HepG2 (cell line): ENCODE measurements around the gene RAB30. TPM values are rescaled to one million over a fixed set of nuclear protein-coding genes. Genes with fewer than 3 reads are reported as not detected.
A peak's percentile ranks its signal among the peaks of the same experiment; 100 is the strongest.

Source experiments
- ATAD3A ChIP-seq: sonication (generic); formaldehyde crosslinking; IDR thresholded peaks from 2 replicates; pipeline ENCODE4 v1.4.0; 2020; ENCODE audit warnings: missing genetic modification reagents
- ATF7 ChIP-seq, 2 experiments: fragments of 450-650 bp in 1 of 2; sonication (generic) in 1 of 2; formaldehyde crosslinking in 1 of 2; IDR thresholded peaks; 2 replicates each; pipeline versions ENCODE4 v1.4.0 to v1.6.1; 2016 to 2020; ENCODE audit warnings: antibody characterized with exemption in 1 of 2, mild to moderate bottlenecking in 1 of 2, missing genetic modification reagents in 1 of 2
- BHLHE40 ChIP-seq: IDR thresholded peaks from 2 replicates; pipeline ENCODE4 v1.6.1; 2011; ENCODE audit warnings: low read length, improper control_type of control experiment
- CBX5 ChIP-seq: sonication (generic); formaldehyde crosslinking; IDR thresholded peaks from 2 replicates; pipeline ENCODE4 v1.4.0; 2020; ENCODE audit warnings: missing genetic modification reagents, borderline replicate concordance
- ELF3 ChIP-seq: IDR thresholded peaks from 2 replicates; pipeline ENCODE4 v1.6.1; 2016; ENCODE audit warnings: missing genetic modification reagents, missing compliant biosample characterization
- GATAD1 ChIP-seq: IDR thresholded peaks from 2 replicates; pipeline ENCODE4 v1.6.1; 2016; ENCODE audit warnings: missing genetic modification reagents, missing compliant biosample characterization
- GTF2F1 ChIP-seq: fragments of 150-350 bp; IDR thresholded peaks from 2 replicates; pipeline ENCODE4 v1.6.1; 2014; ENCODE audit warnings: low read length
- HMGXB4 ChIP-seq, 2 experiments: sonication (generic) in 1 of 2; formaldehyde crosslinking in 1 of 2; IDR thresholded peaks; 2 replicates each; pipeline versions ENCODE4 v1.4.0 to v1.6.1; 2018 to 2020; ENCODE audit warnings: missing genetic modification reagents in 2 of 2, borderline replicate concordance in 1 of 2, low read depth in 1 of 2, mild to moderate bottlenecking in 1 of 2, missing biosample characterization in 1 of 2
- HNF4A ChIP-seq: sonication (generic); formaldehyde crosslinking; IDR thresholded peaks from 2 replicates; pipeline ENCODE4 v1.4.0; 2020; ENCODE audit warnings: missing genetic modification reagents
- HNF4G ChIP-seq, 2 experiments: sonication (generic) in 1 of 2; formaldehyde crosslinking in 1 of 2; IDR thresholded peaks; 2 replicates each; pipeline versions ENCODE4 v1.4.0 to v1.6.1; 2011 to 2020; ENCODE audit warnings: borderline replicate concordance in 2 of 2, low read depth in 2 of 2, mild to moderate bottlenecking in 2 of 2, low read length in 1 of 2, missing genetic modification reagents in 1 of 2, moderate library complexity in 1 of 2
- KLF11 ChIP-seq: IDR thresholded peaks from 2 replicates; pipeline ENCODE4 v1.6.1; 2016; ENCODE audit warnings: missing compliant biosample characterization
- MAFK ChIP-seq, 2 experiments: IDR thresholded peaks in 1 of 2; conservative IDR thresholded peaks in 1 of 2; 2 replicates each; pipeline ENCODE4 v1.6.1; 2011; ENCODE audit warnings: improper control_type of control experiment in 2 of 2, low read length in 2 of 2
- MBNL3 ChIP-seq: fragments of 250-450 bp; sonication (Bioruptor Pico); conservative IDR thresholded peaks from 2 replicates; pipeline ENCODE4 v1.8.0; 2022; ENCODE audit warnings: mild to moderate bottlenecking, inconsistent platforms
- NR2C2 ChIP-seq: sonication (generic); formaldehyde crosslinking; IDR thresholded peaks from 2 replicates; pipeline ENCODE4 v1.4.0; 2020; ENCODE audit warnings: missing genetic modification reagents, mild to moderate bottlenecking, moderate library complexity, borderline replicate concordance
- RARA ChIP-seq: IDR thresholded peaks from 2 replicates; pipeline ENCODE4 v1.6.1; 2016; ENCODE audit warnings: missing genetic modification reagents, missing compliant biosample characterization
- SNAPC2 ChIP-seq: sonication (generic); formaldehyde crosslinking; IDR thresholded peaks from 2 replicates; pipeline ENCODE4 v1.8.1; 2022; ENCODE audit warnings: mild to moderate bottlenecking, missing genetic modification reagents
- STAG1 ChIP-seq: sonication (generic); formaldehyde crosslinking; IDR thresholded peaks from 2 replicates; pipeline ENCODE4 v1.4.0; 2020; ENCODE audit warnings: missing genetic modification reagents
- TOE1 ChIP-seq: sonication (generic); formaldehyde crosslinking; IDR thresholded peaks from 2 replicates; pipeline ENCODE4 v1.4.0; 2020; ENCODE audit warnings: mild to moderate bottlenecking, missing genetic modification reagents
- TSC22D2 ChIP-seq: sonication (generic); formaldehyde crosslinking; IDR thresholded peaks from 2 replicates; pipeline ENCODE4 v1.5.1; 2020; ENCODE audit warnings: missing genetic modification reagents, mild to moderate bottlenecking, borderline replicate concordance
- YY1 ChIP-seq: IDR thresholded peaks from 2 replicates; pipeline ENCODE4 v1.6.1; 2011; ENCODE audit warnings: low read length, low read depth, moderate library complexity, mild to moderate bottlenecking; ENCODE audit not compliant: insufficient read depth, insufficient replicate concordance
- ZEB1 ChIP-seq: IDR thresholded peaks from 2 replicates; pipeline ENCODE4 v1.6.1; 2012; ENCODE audit warnings: mild to moderate bottlenecking, low read depth, inconsistent platforms; ENCODE audit not compliant: insufficient replicate concordance
- ZFP37 ChIP-seq: sonication (generic); formaldehyde crosslinking; IDR thresholded peaks from 2 replicates; pipeline ENCODE4 v1.4.0; 2020; ENCODE audit warnings: missing genetic modification reagents, borderline replicate concordance
- ZFP82 ChIP-seq: sonication (generic); formaldehyde crosslinking; IDR thresholded peaks from 2 replicates; pipeline ENCODE4 v1.5.1; 2020; ENCODE audit warnings: mild to moderate bottlenecking, missing genetic modification reagents, borderline replicate concordance
- ZIK1 ChIP-seq: sonication (generic); formaldehyde crosslinking; IDR thresholded peaks from 2 replicates; pipeline ENCODE4 v1.5.0; 2020; ENCODE audit warnings: mild to moderate bottlenecking, low read depth, missing genetic modification reagents, borderline replicate concordance
- ZNF552 ChIP-seq: sonication (generic); formaldehyde crosslinking; IDR thresholded peaks from 2 replicates; pipeline ENCODE4 v1.9.0; 2022; ENCODE audit warnings: missing genetic modification reagents, mild to moderate bottlenecking, borderline replicate concordance
- ZNF850 ChIP-seq: sonication (generic); formaldehyde crosslinking; conservative IDR thresholded peaks from 2 replicates; pipeline ENCODE4 v1.9.0; 2021; ENCODE audit warnings: mild to moderate bottlenecking, missing genetic modification reagents
- ZNF891 ChIP-seq: sonication (generic); formaldehyde crosslinking; IDR thresholded peaks from 2 replicates; pipeline ENCODE4 v1.5.0; 2020; ENCODE audit warnings: mild to moderate bottlenecking, missing genetic modification reagents
- polyA plus RNA-seq, 8 experiments: library from polyadenylated mRNA; depleted of rRNA in 3 of 8; stranded (reverse) in 7 of 8; unstranded in 1 of 8; fragments of >200 nt; fragmentation: Illumina TruSeq in 4 of 8; extraction: Trizol in 4 of 8; gene quantifications; 2 replicates each; pipeline versions ENCODE4 v1.2.1 to v1.2.3, GENCODE V29; 2011 to 2016; ENCODE audit warnings: low read depth in 4 of 8, missing spikeins in 1 of 8, mixed read lengths in 1 of 8; ENCODE audit not compliant: insufficient read depth in 1 of 8
- total RNA-seq, 5 experiments: library from RNA; depleted of rRNA; stranded (reverse); fragments of >200 nt; fragmentation: Illumina TruSeq; extraction: Trizol; gene quantifications; 2 replicates each; pipeline ENCODE4 v1.2.3, GENCODE V29; 2016; ENCODE audit warnings: low read depth in 1 of 5
- TF ChIP-seq, protein P1 (sequence below): sonication (generic); formaldehyde crosslinking; IDR thresholded peaks from 2 replicates; pipeline ENCODE4 v1.5.0; 2020; ENCODE audit warnings: mild to moderate bottlenecking, low read depth, missing genetic modification reagents, borderline replicate concordance
- TF ChIP-seq, protein P2 (sequence below): sonication (generic); formaldehyde crosslinking; conservative IDR thresholded peaks from 2 replicates; pipeline ENCODE4 v1.8.1; 2023; ENCODE audit warnings: missing genetic modification reagents

The RAB30 gene
- total and polyA plus RNA-seq, 2 of the 13 experiments (the other 11 are each of a cell fraction or from before 2014, with no cell fraction given), result 3.7 to 5.0 TPM

DNA sequence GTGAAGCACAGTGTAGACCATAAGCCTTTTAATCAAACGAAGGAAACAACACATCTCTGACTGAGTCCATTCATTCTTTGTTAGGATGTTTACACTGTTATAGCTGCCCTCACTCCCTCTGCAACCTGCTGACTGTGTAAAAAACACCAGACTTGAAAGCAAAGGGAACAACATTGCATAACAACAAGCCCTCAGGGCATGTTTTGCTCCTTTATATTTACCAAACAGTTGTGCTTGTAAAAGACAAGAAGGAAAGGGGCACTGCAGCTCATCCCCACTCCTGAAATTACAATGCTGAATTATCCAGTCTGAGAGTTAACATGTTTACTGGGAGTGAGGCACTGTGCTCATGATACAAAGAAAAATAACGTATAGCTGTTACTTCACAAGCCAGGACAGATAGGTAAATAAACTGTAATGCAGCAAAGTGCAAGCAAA is 46.4 kb downstream of the RAB30 start (continued):
- peak; percentile 69 for TF ChIP-seq RARA
- TF ChIP-seq MAFK (conservative IDR thresholded peaks at IDR 0.05 in 1 of 2, IDR thresholded peaks at IDR 0.05 in 1 of 2; ENCODE audit: low read length in 2 of 2), result peak; percentile 96 to 99
- no peak for TF ChIP-seq CBX5 (CRISPR knock-in tag)
- TF ChIP-seq, protein P1, sequence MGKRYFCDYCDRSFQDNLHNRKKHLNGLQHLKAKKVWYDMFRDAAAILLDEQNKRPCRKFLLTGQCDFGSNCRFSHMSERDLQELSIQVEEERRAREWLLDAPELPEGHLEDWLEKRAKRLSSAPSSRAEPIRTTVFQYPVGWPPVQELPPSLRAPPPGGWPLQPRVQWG (CRISPR knock-in tag), result no peak
- TF ChIP-seq ATF7 (IDR thresholded peaks at IDR 0.05), result no peak
- TF ChIP-seq ATF7 (CRISPR knock-in tag; IDR thresholded peaks at IDR 0.05), result no peak
- TF ChIP-seq ATAD3A (CRISPR knock-in tag), result no peak
- TF ChIP-seq NR2C2 (CRISPR knock-in tag), result 0 out of 2 replicates have a peak, but pooled peaks have one; percentile 25
- peak; percentile 65 for TF ChIP-seq ELF3 (CRISPR knock-in tag)
- 0 out of 4 replicates have a peak, but pooled peaks of 1 of the 2 experiments have one; percentile 38 for TF ChIP-seq HMGXB4 (CRISPR knock-in tag; IDR thresholded peaks at IDR 0.05; ENCODE audit: borderline replicate concordance in 1 of 2, low read depth in 1 of 2)
- TF ChIP-seq STAG1 (CRISPR knock-in tag), result no peak
- TF ChIP-seq ZNF891 (CRISPR knock-in tag), result no peak
- no peak for TF ChIP-seq TOE1
- no peak for TF ChIP-seq ZNF552
- no peak for TF ChIP-seq KLF11 (CRISPR knock-in tag)
- TF ChIP-seq MBNL3 (CRISPR knock-in tag), result no peak
- TF ChIP-seq HNF4A (CRISPR knock-in tag), result 0 out of 2 replicates have a peak, but pooled peaks have one; percentile 9
- TF ChIP-seq ZEB1, result no peak
- no peak for TF ChIP-seq TSC22D2 (CRISPR knock-in tag)
- TF ChIP-seq BHLHE40, result no peak
- TF ChIP-seq YY1, result no peak
- no peak for TF ChIP-seq ZFP37 (CRISPR knock-in tag)
- TF ChIP-seq ZIK1 (CRISPR knock-in tag), result no peak
- TF ChIP-seq, protein P2, sequence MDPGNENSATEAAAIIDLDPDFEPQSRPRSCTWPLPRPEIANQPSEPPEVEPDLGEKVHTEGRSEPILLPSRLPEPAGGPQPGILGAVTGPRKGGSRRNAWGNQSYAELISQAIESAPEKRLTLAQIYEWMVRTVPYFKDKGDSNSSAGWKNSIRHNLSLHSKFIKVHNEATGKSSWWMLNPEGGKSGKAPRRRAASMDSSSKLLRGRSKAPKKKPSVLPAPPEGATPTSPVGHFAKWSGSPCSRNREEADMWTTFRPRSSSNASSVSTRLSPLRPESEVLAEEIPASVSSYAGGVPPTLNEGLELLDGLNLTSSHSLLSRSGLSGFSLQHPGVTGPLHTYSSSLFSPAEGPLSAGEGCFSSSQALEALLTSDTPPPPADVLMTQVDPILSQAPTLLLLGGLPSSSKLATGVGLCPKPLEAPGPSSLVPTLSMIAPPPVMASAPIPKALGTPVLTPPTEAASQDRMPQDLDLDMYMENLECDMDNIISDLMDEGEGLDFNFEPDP (CRISPR knock-in tag), result no peak
- no peak for TF ChIP-seq ZNF850
- no peak for TF ChIP-seq GTF2F1
- no peak for TF ChIP-seq SNAPC2 (CRISPR knock-in tag)
- no peak for TF ChIP-seq ZFP82
- no peak for TF ChIP-seq HNF4G (IDR thresholded peaks at IDR 0.05; ENCODE audit: borderline replicate concordance, low read depth, low read length)
- TF ChIP-seq HNF4G (CRISPR knock-in tag; IDR thresholded peaks at IDR 0.05; ENCODE audit: borderline replicate concordance, low read depth), result no peak
- 0 out of 2 replicates have a peak, but pooled peaks have one; percentile 24 for TF ChIP-seq GATAD1
